GM18520 (cell line): ENCODE data around the gene PPFIBP2.

Source experiments
- ATAC-seq: cut with Tn5 transposase; IDR thresholded peaks from one replicate; pipeline ENCODE4 v1.9.1; 2021; ENCODE audit not compliant: unreplicated experiment

PPFIBP2 gene

DNA sequence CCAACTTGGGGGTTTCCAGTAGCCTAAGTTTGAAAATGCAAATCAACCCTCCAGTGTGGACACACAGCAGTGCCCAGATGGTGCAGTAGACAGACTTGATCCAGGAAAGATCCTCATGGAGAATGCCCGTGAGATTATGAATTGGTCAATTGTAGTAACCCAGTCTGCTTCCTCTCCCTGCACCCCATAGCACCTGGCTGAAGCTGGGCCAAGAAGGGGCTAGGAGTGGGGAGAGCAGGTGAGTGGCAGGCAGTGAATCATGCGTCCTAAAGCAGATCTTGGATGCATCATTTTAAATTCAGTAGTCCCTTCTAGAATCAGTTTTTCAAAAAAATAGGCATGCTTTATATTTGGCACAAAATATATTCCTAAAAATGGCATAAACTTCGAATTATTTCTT, 107.3 kb downstream of the PPFIBP2 start:
- no peak for ATAC-seq

DNA sequence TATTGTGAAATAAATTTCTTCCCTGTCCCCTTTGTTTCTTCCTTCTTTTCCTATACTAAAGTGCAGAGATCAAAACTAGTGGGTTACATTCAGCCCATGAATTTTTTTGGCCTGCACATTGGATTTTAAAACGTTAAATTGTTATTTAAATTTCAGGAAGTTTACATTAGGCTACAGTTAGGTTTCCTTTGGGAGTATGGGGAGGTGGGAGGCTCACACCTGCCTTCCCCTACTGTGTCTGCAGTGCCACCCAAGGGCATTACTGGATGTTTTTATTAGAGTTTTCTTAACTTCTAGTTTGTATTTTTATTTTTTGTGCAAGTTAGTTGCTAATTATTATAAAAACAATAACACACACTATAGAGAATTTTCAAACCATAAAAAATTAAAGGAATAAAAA, 107.8 kb downstream of the PPFIBP2 start:
- no peak for ATAC-seq

DNA sequence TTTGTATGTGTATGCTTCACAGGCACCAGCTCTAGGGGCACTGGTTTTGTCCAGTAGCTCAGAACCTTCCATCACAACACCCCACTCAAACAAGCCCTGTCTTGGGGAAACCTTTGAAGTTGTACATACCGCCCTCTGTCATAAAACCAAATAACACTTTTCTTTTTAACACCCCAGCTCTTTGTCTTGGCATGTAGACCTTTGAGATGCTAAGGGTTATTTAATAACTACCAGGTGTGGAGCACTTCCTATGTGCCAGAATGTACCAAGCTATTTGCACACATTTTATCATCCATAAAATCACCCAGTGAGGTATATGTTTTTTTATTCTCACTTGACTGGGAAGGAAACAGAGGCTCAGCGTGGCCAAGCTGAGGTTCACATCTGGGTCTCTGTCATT, 108.9 kb downstream of the PPFIBP2 start:
- ATAC-seq: no peak

DNA sequence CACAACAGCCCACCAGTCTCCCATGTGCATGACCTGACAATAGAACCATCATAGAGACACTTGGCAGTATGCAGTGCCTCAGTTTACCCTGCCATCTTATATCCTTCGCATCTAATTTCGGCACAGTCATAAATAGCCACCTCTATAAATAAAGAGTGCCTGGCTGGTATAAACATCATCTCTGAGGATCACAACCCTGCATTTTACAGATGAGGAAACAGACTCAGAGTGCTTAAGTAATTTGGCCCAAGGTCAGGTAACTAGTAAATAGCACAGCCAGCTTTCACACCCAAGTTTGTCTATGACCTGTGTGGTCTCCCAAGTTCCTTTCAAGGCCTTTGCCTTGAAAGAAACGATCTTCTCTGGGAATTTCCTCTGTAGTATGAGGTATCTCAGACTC, 114.9 kb downstream of the PPFIBP2 start:
- ATAC-seq: no peak

- no peak for ATAC-seq
These were observed 116.2 kb downstream of the PPFIBP2 start for GRCh38 chr11:7630002-7630401.

DNA sequence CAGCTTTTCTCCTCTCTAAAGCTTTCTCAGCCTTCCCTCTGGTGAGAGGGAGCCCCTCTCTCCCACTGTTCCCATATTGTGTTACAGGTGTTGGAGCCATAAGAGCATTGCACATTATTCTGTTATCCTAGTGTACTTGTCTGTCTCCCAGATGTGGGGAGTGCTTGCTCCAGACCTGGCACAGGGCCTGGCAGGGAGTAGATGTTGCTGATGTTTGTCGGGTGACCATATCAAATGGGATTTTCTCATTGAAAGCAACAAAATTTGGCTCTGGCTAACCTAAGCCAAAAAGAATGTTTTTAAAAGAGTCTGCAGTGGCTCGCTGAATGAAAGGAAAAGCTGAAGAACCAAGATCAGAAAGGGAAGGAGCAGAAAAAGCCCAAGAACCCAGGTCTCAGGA, 118.4 kb downstream of the PPFIBP2 start:
- no peak for ATAC-seq

- ATAC-seq: no peak
These were observed 121.3 kb downstream of the PPFIBP2 start for GRCh38 chr11:7635137-7635536.

GRCh38 chr11:7635708-7636107, 121.9 kb downstream of the PPFIBP2 start:
- no peak for ATAC-seq

DNA sequence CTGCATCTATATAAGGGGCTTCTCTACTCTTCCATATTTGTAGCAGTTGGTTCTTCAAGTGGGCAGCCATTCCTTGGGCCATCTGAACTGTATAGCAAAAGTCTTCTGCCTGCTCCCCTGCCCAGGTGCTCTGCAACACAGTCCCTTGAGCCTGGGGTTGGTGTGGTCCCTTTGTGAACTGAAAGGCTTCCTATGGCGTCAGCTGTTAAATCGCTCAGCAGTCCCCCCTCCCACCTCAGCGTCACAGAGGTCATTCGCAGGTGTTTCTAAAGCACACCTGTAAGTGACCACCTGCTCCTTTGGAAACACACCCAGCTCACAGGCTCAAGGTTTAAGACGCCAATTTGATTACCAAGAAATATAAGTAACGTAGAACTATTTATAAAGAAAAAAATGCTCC, 122.6 kb downstream of the PPFIBP2 start:
- ATAC-seq: no peak

DNA sequence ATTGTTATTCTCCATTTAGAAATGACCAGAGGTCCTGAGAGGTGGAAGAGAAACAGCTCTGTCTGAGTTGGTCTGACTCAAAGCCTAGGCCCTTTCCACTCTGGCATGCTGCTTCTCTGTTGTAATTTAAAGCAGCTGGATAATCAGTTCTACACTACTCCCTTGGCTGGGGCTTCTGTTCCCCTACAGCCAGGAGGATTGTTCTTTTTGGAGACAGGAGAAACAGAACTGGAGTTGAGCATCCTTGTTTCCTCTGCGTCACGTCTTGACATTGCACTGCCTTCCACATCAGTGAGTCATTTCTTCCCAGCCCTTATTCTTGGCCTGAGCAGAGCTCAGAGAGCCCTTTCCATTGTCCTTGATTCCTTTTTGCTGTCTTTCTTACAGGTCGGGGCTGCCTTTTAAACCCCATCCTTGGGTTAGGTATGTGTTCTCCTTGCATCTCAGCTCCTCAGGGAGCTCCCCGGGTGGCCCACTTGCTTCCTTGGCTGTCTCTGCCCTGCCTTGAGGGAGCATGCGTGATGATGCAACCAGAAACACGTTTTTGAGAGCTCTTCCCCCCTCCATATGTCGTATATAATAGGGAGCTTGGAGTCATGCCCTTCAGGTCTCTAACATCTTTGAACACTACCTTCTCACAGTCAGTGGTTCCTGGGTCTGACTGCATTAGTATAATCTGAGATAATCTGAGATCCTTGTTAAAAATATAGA, 123.8 kb downstream of the PPFIBP2 start:
- no peak for ATAC-seq

DNA sequence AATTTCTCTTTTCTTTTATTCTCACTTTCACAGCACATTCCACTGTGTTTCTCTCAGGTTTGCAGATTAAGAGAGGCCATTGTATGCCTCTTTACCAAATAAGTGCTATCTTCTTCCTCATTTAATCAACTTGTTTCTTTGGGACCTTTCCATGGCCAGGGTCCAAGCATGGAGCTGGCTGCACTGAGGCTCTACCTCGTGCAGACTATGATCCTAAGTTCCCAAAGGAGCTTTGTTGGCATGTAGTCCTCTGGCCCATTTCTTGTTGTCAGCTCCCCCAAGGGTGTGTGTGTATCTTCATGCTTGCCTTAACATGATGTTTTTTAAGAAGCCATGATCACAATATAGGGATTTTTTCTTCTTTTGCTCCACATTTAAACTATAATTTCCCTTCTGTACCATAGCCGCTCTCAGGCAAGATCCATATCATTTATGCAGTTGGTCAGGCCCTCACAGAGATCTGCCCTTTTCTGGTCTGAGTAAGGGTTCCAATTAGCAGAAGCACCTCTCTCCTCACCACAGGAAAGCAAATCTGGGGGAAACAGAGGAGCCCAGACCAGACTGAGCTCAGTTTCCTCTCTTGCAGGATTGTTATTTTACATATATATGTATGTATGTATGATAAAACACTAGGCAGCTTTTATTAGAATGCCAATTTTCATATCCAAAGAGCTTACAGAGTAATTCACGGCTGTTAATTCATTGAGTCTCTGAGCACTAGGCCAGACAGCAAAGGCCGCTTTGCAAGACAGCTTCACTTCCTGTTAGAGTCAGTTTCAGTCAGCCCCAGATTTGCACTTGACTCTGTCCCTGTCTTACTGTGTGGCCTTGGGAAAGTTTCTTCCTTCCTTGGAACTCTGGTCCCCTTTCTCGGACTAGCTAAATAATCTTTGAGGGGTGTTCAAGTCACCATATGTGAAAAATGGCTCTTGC, 125.2 kb downstream of the PPFIBP2 start:
- no peak for ATAC-seq

DNA sequence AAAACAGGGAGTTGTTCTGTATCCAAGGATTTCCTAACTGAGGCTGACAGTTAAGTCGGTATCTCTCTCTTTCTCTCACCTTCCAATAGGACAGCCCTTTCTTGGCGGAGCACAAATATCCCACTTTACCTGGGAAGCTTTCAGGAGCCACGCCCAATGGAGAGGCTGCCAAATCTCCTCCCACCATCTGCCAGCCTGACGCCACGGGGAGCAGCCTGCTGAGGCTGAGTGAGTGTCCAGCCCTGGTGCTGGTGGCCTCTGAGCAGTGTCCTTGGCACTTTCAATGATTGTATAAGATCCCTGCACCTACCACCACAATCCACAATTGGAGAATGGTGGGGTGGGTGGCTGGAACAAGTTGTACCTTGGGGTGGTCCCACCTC, 125.8 kb downstream of the PPFIBP2 start:
- ATAC-seq: no peak

- ATAC-seq: no peak
These were observed 127.0 kb downstream of the PPFIBP2 start for GRCh38 chr11:7640816-7641215.

GRCh38 chr11:7642747-7643146, 128.9 kb downstream of the PPFIBP2 start:
- ATAC-seq: no peak

DNA sequence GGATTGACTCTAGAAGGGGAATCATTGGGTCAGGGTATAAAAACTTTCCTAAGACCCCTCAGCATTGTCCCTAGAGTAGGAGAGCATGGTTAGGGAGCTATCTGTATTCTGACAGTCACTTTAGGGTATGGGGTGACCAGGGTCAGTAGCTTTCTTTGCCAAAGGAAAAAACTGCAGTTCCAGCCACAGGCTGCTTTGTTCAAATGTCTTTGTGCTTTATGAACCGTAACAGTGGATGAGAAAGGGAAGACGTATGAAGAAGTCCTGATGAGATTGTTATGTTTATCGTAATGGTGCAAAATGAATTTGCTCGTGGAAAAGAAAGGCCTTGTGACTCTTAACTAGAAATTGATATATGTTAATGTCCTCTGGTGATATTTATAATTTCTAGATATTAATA, 129.5 kb downstream of the PPFIBP2 start:
- no peak for ATAC-seq

DNA sequence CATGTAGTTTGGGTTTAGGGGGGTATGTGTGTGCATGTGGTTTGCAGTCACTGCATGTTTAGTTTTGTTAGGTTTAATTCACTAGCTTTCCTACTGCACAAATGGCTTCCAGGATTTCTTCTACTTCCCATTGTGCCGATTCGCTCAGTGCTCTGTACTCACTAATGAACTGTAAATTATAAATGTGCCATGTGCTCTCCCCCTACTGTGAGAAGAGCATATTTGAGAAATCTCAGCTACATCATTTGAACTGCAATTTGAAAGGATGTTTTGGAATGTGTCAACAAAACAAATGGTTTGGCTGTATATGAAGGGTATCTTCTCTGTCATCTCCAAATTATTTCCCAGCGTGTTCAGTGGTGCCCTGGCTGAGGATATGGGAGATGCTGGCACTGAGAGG, 131.4 kb downstream of the PPFIBP2 start:
- no peak for ATAC-seq

- no peak for ATAC-seq
These were observed 133.1 kb downstream of the PPFIBP2 start for GRCh38 chr11:7646866-7647265.

DNA sequence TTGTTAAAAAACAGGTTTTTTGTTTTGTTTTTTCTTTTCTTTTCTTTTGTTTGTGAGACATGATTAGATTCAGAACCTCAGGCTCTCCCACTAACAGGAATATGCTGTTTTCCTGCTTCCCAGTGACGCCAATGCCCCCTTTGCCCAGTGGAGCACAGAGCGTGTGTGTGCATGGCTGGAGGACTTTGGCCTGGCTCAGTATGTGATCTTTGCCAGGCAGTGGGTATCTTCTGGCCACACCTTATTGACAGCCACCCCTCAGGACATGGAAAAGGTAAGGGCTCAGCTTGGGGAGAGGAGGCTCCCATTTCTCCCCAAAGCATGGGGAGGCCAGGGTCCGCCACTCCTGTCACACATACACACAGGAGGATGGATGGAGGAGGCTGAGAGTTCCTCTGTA, 134.5 kb downstream of the PPFIBP2 start:
- ATAC-seq: no peak

- ATAC-seq: no peak
These were observed 137.3 kb downstream of the PPFIBP2 start for GRCh38 chr11:7651140-7651551.

GRCh38 chr11:7651700-7652099, 137.9 kb downstream of the PPFIBP2 start:
- ATAC-seq: no peak

DNA sequence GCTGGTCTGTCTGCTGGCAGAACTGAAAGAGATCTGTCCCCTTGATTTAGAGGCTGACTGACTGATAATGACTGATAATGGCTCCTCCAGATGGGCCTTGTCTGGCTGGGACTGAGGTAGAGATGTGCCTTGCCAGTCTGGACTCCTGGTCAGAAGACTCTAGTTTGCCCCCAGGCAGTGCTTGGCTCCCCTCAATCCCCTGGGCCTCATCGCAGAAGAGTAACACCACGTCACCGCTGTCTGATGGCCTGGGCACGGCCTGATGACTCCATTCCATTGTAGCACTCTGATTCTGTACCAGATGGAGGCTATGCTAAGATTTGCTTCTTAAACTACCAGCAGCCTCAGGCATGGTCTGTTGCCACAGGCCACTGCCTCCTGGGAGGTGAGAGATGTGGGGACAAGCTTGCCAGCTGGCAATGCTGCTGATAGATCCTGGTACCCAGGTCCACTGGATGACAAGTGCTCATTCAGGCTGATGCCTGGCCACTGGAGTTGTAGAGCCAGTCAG, 140.5 kb downstream of the PPFIBP2 start:
- ATAC-seq: no peak
